ENCODE measurements around the gene GCNT1.
"Not testable (repeated sequence)": the region's sequence is repeated elsewhere in the genome, so short reads cannot be mapped to it uniquely, and the experiment has no call there.

GCNT1 gene

DNA sequence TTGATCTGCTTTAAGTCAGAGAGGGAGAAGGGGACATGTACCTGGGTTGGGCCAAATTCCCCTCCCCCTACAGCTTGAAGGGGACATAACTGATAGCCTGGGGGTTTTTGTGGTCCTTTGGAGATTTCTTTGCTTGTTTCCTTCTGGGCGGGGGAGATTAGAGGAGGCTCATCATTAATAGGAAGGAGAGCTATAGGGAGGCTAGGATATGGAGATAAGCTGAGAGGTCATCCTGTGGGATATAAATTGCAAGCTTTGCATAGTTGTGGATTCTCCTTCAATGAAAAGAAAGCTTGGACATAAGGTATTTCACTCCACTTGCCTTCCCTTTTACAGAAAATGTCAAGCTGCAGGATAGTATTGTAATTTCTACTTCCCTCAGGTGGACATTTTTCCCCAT lies 34.5 kb downstream of the GCNT1 start:
- not testable (repeated sequence) for DNase-seq

DNA sequence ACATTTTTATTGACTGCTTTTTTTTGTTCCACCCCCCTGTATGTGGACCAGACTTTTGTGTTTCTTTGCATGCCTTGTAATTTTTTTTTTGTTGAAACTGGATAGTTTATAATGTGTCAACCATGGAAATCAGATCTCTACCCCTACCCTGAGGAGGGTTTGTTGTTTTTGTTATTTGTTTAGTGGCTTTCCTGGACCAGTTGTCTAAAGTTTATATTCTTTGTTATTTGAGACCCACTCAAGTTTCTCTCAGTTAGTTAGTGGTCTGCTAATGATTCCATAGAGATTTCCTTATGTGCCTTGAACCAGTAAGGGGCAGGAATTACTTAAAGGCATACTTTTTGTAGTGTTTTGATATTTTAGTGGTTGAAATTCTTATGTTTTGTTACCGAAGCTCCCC lies 41.1 kb downstream of the GCNT1 start:
- DNase-seq: no peak

DNA sequence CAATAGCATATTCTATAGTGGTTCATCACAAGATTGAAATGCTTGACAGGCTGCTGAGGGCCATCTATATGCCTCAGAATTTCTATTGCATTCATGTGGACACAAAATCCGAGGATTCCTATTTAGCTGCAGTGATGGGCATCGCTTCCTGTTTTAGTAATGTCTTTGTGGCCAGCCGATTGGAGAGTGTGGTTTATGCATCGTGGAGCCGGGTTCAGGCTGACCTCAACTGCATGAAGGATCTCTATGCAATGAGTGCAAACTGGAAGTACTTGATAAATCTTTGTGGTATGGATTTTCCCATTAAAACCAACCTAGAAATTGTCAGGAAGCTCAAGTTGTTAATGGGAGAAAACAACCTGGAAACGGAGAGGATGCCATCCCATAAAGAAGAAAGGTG lies 43.8 kb downstream of the GCNT1 start:
- DNase-seq: no peak

DNA sequence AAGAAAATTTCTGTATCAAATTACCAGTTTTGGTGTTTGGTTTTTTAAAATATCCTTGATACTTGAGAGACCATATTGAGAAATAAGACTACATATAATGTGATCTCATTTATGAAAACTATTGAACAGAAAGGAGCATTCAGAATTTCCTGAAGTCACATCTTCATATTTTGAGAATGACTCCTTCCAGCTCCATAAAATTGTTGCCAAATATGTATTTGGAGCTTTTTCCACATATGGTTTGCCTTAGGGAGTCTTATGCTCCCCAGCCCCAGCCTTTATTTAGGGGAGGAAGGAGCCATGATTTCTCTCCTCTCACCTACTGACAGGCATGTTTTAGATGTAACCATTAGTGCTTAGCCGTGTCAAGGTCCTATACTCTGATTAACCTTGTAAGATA lies 51.1 kb downstream of the GCNT1 start:
- no peak for DNase-seq

DNA sequence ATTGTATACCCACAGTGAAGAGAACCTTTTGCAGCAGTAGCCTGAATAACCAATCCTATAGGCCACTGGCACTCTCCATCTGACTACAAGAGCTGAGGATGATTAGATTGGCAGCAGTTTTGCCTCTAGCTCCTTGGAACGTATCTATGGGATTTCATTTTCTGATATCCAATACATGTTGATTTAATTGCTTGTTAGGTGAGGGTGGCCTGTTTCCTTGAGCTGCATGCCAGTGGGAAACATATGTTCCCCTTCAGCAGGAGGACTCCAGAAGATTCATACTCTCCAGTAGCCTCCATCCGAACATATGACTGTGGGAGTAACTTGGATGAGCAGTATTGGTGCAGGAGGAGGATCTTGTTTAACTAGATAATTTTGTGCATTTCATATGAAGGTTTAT lies 51.5 kb downstream of the GCNT1 start:
- no peak for DNase-seq

DNA sequence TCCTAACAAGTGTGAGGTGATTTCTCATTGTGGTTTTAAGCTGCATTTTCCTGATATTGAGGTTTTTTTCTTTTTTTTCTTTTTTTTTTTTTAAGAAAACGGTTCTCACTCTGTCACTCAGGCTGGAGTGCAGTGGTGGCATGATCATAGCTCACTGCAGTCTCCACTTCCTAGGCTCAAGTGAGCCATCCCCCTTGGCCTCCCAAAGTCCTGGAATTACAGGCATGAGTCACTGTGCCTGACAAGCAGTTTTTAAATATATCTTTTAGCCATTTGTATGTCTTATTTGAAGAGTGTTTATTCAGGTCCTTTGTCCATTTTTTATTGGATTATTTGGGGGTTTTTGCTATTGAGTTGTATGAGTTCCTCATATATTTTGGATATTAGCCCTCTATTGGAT lies 53.8 kb downstream of the GCNT1 start:
- DNase-seq: no peak

DNA sequence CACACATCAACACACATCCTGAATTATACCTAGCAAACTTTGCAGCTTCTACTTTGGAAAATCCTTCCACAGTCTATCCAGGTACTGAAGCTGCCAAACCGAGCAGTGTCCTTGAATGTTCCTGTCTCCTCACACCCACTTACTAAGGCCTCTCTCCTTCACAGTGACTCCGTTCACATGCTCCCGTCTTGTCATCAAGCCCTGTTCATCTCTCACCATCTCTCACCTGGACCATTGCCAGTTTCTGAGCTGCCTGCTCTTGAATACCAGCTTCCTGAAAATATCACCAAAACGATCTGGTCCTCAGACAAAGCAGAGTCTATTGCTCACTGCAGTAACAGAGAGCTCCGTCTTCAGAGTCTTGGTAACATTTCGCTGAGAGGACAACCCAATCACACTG lies 57.4 kb downstream of the GCNT1 start:
- no peak for DNase-seq

DNA sequence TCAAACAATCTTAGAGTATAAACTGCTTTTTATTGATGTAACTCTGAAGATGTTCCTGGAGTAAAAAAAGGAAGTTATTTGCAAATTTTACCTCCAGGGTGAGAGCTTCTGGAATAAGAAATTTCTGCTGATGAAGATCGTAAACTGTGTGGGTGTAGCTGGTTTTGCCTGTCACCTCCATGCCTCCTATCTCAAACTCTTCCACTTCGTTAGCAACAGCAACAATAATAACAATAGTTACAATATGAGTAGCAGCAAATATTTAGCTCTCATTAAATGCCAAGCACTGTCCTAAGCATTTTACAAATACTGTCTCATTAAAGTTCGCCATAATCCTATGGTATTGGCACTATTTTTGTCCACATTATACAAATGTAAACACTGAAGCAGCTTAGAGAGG lies 57.9 kb downstream of the GCNT1 start:
- DNase-seq: no peak

DNA sequence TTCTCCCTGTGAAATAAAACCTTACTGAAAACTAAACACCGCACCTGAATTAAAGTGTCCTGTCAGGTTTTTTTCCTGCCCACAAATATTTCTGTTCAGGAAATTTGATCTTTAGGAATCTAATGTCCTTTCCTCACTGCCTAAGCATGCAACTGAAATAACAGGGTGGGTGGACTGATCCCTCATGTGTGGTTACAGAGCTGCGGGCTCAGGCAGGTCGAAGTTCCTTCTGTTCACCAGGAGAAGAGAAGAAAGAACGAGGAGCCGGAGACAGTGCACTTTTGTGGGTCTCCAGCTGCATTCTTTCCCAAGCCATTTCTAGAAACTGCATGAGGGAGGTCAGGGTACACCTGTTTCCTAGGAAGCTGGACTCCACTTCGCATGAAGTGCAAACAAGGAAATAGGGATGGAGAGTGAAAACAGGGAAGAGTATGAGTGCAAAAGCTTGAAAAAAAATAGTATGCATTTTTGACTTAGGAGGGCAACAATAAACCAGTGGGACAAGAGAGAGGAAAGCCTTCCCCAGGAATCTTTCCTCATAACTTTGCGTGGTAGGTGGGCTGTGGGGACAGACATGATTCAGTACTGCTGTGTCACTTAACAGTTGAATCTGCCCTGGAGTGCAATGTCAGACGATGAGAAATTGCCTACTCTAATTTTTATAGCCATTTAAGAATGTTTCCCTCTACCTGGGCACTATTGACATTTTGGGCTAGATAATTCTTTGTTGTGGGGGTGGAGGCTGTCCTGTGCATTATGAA lies 60.3 kb downstream of the GCNT1 start:
- DNase-seq: no peak

DNA sequence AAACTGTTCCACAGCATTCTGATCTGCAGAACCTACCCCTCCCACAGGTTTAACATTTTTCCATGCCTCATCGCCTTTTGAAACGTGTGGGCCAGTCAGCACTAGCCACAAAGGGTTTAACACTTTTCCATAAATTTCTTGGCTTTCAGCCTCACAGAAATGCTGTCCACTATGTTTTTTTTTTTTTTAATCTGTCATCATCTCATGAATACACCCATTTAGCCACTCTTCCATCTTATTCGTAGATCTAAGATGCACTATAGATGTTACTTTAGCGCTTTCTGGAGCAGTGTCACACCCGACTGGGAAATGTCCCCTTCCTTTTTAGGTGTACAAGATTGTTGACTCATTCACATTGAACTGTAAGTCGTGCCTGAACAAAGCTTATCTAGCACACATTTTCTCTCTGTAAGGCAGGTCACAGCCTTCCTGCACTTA lies 62.3 kb downstream of the GCNT1 start:
- no peak for DNase-seq

DNA sequence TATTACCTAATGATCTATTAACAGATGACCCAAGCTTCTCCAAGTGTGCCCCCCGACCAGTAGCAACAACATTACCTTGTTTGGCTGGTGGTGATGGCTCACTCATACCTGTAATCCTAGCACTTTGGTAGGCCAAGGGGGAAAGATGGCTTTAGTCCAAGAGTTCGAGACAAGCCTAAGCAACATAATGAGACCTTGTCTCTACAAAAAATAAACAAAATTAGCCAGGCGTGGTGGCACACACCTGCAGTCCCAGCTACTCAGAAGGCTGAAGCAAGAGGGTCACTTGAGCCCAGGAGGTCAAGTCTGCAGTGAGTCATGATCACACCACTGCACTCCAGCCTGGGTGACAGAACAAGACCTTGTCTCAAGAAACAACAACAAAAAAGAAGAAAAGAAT lies 62.9 kb downstream of the GCNT1 start:
- no peak for DNase-seq

DNA sequence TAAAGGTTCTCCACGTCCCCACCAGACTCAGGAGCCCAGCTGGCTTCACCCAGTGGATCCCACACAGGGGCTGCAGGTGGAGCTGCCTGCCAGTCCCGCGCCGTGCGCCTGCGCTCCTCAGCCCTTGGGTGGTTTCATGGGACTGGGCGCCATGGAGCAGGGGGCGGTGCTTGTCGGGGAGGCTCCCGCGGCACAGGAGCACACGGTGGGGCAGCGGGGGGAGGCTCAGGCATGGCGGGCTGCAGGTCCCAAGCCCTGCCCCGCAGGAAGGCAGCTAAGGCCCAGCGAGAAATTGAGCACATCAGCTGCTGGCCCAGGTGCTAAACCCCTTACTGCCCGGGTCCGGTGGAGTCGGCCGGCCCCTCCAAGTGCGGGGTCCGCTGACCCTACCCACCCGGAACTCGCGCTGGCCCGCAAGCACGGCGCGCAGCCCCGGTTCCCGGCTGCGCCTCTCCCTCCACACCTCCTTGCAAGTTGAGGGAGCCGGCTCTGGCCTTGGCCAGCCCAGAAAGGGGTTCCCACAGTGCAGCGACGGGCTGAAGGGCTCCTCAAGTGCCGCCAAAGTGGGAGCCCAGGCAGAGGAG lies 64.7 kb downstream of the GCNT1 start:
- DNase-seq: not testable (repeated sequence)

DNA sequence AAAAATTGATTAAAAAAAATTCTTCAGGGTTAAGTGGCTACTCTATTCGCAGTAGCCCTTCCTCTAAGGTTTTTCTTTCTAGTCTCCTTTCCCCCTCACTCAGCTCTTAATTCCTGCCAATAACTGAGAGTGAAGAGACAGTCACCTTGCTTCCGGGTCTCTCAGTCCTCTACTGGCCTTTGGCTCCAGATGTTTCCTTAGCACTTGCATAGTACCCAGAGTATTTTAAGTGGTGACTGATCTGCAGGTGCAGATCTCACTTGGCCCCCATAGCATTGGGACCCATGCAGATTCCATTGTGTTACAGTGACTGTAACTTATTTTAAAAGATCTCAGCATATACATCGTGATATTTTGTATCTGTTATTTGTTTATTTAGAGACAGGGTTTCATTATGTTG lies 66.2 kb downstream of the GCNT1 start:
- no peak for DNase-seq

DNA sequence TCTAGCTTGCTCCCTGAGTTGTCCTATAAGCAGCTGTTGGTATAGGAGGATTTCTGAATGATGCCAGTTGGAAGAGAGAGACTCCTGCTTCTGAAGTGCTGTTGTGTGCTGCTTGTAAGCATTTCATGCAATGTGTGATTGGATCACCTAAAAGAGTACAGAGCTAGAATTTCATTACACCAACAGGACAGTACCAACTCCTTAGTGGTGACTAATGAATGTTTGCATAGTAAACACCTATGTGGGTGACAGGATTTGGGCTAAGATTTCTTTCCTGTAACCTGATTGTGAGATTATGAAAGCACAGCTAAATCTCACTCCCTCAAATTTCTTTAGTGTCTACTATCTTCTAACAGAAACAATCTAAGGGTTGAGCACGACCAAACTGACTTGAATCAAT lies 67.0 kb downstream of the GCNT1 start:
- DNase-seq: no peak

DNA sequence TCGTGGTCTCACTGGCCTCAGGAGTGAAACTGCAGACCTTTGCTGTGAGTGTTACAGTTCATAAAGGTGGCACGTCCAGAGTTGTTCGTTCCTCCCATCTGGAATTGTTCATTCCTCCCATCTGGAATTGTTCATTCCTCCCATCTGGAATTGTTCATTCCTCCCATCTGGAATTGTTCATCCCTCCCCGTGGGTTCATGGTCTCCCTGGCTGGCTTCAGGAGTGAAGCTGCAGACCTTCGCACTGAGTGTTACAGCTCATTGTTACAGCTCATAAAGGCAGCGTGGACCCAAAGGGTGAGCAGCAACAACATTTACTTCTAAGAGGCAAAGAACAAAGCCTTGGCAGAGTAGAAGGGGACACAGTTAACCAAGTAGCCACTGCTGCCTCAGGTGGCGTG lies 69.1 kb downstream of the GCNT1 start:
- DNase-seq: no peak

DNA sequence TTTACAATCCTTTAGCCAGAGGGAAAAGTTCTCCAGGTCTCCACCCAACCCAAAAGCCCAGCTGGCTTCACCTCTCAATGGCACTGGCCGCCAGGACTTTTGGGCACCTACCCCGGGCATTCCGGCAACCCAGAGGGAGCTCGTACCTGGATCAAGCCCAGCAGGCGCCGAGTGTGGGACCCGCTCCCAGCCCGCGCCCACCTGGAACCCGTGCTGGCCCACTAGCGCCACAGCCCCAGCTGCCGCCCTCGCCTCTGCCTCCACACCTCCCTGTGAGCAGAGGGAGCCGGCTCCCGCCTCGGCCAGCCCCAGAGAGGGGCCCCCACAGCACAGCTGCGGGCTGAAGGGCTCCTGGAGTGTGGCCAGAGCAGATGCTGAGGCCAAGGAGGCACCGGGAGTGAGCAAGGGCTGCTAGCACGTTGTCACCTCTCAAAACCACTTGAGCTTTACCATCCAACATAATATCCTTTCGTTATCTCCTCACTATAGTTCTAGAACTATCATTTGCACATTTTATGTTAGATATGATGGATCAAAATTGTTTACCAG lies 69.7 kb downstream of the GCNT1 start:
- DNase-seq: no peak

DNA sequence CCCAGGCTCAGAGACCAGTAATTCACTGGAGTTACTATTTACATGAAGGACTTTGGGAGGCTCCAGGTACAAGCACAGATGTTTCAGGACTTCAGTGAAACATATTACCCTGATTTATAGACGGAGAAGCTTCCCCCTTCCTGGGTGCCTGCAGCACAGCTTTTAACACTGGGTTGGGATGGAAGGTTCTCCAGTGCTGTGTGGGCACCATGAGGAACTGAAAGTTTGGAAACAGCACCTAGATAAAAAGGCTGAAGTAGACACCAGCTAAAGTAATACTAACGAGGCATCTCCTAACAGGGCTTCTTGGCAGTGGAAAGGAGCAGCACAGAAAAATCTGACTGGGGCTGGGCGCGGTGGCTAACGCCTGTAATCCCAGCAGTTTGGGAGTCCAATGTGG lies 70.7 kb downstream of the GCNT1 start:
- no peak for DNase-seq

DNA sequence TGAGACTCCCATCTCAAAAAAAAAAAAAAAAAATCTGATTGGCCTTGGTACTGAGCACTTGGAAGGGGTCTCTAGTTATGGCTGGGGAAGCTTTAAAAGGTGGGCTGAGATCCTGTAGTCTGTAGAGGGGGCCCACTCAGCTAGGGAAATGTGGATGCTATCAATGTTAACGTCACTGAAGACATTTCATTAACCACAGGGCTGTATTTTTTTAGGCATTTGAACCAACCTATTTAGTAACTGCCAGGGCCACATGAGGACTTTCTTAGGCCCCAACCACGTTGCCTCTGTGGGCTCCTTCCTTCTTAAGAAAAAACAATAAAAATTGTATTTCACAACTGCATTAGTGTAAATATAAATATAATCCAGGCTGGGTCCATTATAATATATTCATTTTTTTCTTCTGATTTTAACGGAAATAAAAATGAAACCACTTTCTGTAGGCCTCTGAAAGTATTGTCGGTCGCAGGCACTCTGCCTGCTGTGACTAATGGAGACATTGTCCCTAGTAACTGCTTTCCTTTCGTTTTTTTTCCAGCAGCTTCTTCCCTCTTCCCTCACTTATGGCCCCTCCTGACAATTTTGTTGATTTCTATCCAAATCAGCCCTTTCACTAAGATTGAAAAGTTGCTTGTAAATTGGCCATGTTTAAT lies 71.6 kb downstream of the GCNT1 start:
- no peak for DNase-seq

DNA sequence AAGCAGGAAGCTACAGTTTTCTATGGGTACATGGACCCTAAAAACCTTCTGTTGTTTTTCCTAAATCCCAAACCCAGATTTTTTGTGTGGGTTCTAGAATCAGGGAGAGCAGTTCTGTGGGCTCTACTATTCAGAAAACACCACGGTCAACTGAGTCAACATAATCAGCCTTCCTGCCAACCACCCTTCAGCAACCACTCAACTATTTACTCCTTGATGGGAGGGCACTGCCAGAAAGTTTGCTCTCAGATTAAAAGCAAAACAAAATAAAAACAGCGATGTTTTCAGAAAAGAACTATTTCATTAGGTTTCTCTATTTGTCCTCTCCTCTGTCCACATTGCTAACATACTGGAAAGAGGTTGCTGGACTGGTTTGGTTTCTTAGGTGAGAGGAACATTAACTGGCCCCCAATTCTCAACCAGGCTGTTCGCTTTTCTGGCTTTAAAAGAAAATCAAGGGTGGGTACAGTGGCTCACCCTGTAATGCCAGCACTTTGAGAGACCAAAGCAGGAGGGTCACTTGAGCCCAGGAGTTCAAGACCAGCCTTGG lies 72.3 kb downstream of the GCNT1 start:
- no peak for DNase-seq

DNA sequence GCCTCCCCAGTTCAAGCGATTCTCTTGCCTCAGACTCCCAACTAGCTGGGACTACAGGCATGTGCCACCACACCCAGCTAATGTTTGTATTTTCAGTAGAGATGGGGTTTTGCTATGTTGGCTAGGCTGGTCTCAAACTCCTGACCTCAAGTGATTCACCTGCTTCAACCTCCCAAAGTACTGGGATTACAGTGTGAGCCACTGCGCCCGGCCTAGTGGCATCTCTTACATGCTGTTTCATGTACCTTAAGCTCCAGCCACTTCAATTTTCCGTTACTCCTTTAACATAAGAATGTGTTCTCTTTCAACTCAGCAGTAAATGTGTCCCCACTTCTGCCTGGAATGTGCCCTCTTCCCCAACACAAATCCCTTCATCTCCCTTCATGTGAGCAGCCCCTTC lies 73.9 kb downstream of the GCNT1 start:
- not testable (repeated sequence) for DNase-seq

DNA sequence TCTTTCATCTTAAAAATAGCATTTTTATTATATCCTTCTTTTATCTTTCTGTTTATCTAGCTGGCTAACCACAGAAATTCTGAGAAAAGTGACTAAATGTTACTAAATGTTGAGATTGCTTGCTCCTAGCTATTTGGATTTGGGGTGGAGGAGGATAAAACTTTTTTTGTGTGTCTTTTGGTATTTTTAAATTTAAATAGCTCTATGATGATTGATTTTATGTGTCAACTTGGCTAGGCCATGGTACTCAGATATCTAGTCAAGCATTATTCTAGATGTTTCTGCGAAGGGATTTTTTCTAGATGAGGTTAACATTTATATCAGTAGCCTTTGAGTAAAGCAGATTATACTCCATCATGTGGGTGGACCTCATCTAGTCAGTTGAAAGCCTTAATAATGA lies 75.0 kb downstream of the GCNT1 start:
- no peak for DNase-seq

DNA sequence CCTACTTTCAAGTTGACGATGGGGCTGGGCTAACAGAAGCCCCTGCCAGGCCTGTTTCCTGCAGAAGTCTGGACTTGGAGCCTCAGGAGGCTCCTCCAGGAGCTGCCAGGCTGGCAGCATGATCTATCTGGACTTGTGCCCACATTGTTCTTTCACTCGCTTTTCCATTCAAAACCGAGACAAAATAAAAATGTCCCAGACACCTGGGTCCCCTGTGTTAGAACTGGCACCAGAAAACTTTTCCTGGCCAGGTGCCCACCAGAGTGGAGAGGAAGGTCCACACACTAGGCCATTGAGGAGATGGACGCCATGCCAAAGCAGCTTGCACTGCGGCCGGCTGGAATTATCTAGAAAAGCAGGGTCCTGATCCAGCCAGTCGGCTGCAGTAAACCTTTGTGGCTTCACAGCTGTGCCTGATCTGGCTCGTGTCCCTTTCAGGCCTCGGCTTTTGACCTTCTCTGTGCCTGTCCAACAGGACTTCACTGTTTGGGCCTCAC lies 78.2 kb downstream of the GCNT1 start:
- no peak for DNase-seq

DNA sequence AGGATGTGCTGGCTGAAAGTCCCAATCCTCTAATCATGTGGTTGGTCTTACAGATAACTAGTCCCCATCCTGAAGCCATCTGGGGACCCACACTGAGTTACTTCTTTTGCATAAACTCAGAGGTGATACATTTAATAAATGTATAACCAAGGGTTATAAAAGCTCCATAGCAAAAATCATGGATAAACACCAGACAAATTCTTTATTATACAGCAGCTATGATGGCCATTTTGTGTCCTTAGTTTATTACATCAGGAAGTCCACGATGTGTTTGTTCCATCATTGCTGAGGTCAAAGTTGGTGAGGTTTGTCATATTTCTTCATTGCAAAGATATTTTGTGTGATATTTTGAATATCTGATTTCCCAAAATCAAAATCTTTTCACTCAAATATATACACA lies 80.2 kb downstream of the GCNT1 start:
- DNase-seq: no peak

DNA sequence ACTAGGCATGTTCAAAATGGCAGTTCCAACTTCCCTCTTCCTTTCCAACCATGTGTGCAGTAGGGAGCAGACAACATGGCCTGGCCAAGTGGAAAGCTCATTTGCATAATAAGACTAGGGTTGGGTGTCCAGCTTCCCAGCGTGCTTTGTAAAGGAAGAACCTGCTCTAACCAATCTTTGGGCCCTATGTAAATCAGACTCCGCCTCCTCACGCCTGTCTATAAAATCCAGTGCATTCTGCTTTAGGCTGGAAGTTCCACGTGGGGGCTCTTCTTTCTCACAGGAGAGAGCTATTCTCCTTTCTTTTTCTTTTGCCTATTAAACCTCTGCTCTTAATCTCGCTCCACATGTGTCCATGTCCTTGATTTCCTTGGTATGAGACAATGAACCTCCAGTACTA lies 83.4 kb downstream of the GCNT1 start:
- DNase-seq: no peak
